Measurements from ENCODE around the gene RPA3. TPM values are rescaled to one million over a fixed set of nuclear protein-coding genes. Genes with fewer than 3 reads are reported as not detected.

Gene RPA3
- total and polyA plus RNA-seq, 2 donors (not counting 3 experiments of a cell fraction or from before 2014, with no cell fraction given) = 15.6 to 34.4 TPM

DNA sequence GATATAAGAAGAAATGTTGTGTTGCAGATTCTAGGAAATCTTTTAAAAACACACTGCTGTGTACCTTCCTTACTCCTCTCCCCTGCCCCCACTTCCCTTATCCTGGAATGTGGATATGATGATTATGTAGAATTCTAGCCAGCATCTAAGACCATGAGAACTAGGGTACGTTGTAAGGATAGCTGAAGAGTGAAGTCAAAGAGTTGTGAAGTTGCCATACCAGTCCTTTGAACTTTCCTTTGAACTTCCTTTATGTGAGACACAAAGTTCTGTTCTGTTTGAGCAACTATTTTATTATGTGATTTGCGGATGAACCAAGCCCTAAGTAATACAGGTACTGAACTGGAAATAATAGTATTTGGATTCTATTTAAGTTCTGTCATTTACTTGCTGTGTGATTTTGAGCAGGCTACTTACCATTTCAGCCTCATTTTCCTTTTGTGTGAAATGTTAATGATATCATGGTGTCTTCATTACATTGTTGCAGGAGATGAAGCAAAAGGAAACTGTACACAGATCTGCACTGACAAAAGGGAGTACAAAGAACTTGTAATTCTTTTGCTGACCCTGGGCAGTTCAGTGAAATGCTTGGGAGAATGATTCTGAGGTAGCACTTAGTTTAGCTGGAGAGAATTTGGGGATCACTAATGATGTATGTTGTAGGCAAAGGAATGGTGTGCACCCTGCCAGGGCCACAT, 31.4 kb downstream of the RPA3 start:
- no peak overlapping the region for H2AFZ ChIP-seq (ENCODE audit: low read depth, low read length)
- DNase-seq (ENCODE audit: low read depth, low spot score) (peak; percentile 10), FAIRE-seq (no peak)
- intact Hi-C loops (cut with micrococcal nuclease) = no loop called here
- H3K9me3 ChIP-seq (replicated peaks; ENCODE audit: control insufficient read depth, insufficient read depth, low read length) = no peaks in the 10 kb centered on the region
- no peak for TF ChIP-seq MYC (IDR thresholded peaks at IDR 0.05; ENCODE audit: low read depth, low read length)
- TF ChIP-seq POLR2AphosphoS5 (IDR thresholded peaks at IDR 0.05; ENCODE audit: insufficient read depth, low read depth, low read length) = no peak
- TF ChIP-seq EZH2 (IDR thresholded peaks at IDR 0.05; ENCODE audit: borderline replicate concordance, low read depth, low read length, severe bottlenecking) = no peak
- no peak overlapping the region for H3K4me2 ChIP-seq (ENCODE audit: insufficient read depth, low read length)
- H3K4me3 ChIP-seq (replicated peaks in 1 of 3; ENCODE audit: insufficient read depth in 1 of 3, low read depth in 1 of 3, low read length in 3 of 3) = no peak overlapping the region
- no peaks in the 10 kb centered on the region for H3K79me2 ChIP-seq (ENCODE audit: control insufficient read depth, insufficient read depth, low read length)
- CTCF ChIA-PET = interaction anchor here (1.0 to 1.8 kb wide), 5 partner anchors 11 to 503 kb away, joined by 3 to 7 read pairs (median 6); no protein-coding TSS in a partner anchor
- peaks cover 9% of the 10 kb centered on the region for H3K4me1 ChIP-seq (ENCODE audit: control insufficient read depth, extremely low read depth, insufficient read depth, low read length)
- H4K20me1 ChIP-seq (replicated peaks; ENCODE audit: control insufficient read depth, extremely low read depth, insufficient read depth, low read length) = no peaks in the 10 kb centered on the region
- no peaks in the 10 kb centered on the region for H3K9me1 ChIP-seq (replicated peaks; ENCODE audit: control insufficient read depth, extremely low read depth, insufficient read depth, low read length)
- H3K9ac ChIP-seq (replicated peaks; ENCODE audit: extremely low read depth, insufficient read depth, low read length) = no peak overlapping the region
- no TSS peak for BruUV-seq (replicated peaks)
- POLR2A ChIA-PET = no interaction called here
- H3K36me3 ChIP-seq (ENCODE audit: control insufficient read depth in 2 of 2, extremely low read depth in 1 of 2, insufficient read depth in 2 of 2, low read length in 2 of 2) = no peaks in the 10 kb centered on the region
- dilution Hi-C loops (cut with MboI; ENCODE audit: extremely low pct_ligation_motif_present, low sequenced_read_pairs) = no loop called here
- no peak overlapping the region for H3K27ac ChIP-seq (ENCODE audit: insufficient read depth, low read depth, low read length)
- no peaks in the 10 kb centered on the region for H3K27me3 ChIP-seq (ENCODE audit: control insufficient read depth in 2 of 2, insufficient read depth in 2 of 2, low read length in 2 of 2)

DNA sequence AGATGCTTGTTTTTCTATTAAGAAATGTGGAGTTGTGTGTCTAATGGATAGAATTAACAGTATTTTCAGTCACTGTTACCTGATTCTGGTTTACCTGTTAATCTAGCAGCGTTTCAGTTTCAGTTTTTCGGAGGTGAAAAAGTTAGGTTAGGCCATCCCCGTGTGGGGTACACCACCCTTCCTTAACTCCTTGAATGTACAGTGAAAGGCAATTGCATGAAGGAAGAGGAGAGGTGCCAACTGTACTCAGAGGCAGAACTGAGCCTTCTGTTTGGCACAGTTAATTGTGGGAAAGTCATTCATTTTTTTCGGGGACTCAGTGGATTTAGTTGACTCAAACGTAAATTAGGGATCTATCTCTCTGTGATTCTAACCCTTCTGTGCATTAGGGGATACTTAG, 35.5 kb downstream of the RPA3 start:
- Histone ChIP-seq H3K4me1 (ENCODE audit: control insufficient read depth, extremely low read depth, insufficient read depth, low read length) (peaks cover 3% of the 10 kb centered on the region), H3K79me2 (ENCODE audit: control insufficient read depth, insufficient read depth, low read length) (no peaks in the 10 kb centered on the region), H3K36me3 (ENCODE audit: control insufficient read depth in 2 of 2, extremely low read depth in 1 of 2, insufficient read depth in 2 of 2, low read length in 2 of 2) (no peaks in the 10 kb centered on the region), H3K9me3 (replicated peaks; ENCODE audit: control insufficient read depth, insufficient read depth, low read length) (no peaks in the 10 kb centered on the region), H3K4me2 (ENCODE audit: insufficient read depth, low read length) (no peak overlapping the region), H3K27me3 (ENCODE audit: control insufficient read depth in 2 of 2, insufficient read depth in 2 of 2, low read length in 2 of 2) (no peaks in the 10 kb centered on the region), H3K9ac (replicated peaks; ENCODE audit: extremely low read depth, insufficient read depth, low read length) (no peak overlapping the region), H3K27ac (ENCODE audit: insufficient read depth, low read depth, low read length) (no peak overlapping the region), H4K20me1 (replicated peaks; ENCODE audit: control insufficient read depth, extremely low read depth, insufficient read depth, low read length) (no peaks in the 10 kb centered on the region), H2AFZ (ENCODE audit: low read depth, low read length) (no peak overlapping the region), H3K4me3 (replicated peaks in 1 of 3; ENCODE audit: insufficient read depth in 1 of 3, low read depth in 1 of 3, low read length in 3 of 3) (no peak overlapping the region), H3K9me1 (replicated peaks; ENCODE audit: control insufficient read depth, extremely low read depth, insufficient read depth, low read length) (no peaks in the 10 kb centered on the region)
- FAIRE-seq (no peak), DNase-seq (ENCODE audit: low read depth, low spot score) (no peak)
- CTCF ChIA-PET = interaction anchor here (2.3 to 3.2 kb wide), 5 partner anchors 12 to 535 kb away, joined by 20 to 153 read pairs (median 56); no protein-coding TSS in a partner anchor
- intact Hi-C loops (cut with micrococcal nuclease) (no loop called here), dilution Hi-C loops (cut with MboI; ENCODE audit: extremely low pct_ligation_motif_present, low sequenced_read_pairs) (no loop called here)
- BruUV-seq (replicated peaks) = no TSS peak
- POLR2A ChIA-PET = no interaction called here
- no peak for TF ChIP-seq GATA2 (IDR thresholded peaks at IDR 0.05; ENCODE audit: insufficient read depth, insufficient read length, low read depth, low read length)
- TF ChIP-seq, protein P1, sequence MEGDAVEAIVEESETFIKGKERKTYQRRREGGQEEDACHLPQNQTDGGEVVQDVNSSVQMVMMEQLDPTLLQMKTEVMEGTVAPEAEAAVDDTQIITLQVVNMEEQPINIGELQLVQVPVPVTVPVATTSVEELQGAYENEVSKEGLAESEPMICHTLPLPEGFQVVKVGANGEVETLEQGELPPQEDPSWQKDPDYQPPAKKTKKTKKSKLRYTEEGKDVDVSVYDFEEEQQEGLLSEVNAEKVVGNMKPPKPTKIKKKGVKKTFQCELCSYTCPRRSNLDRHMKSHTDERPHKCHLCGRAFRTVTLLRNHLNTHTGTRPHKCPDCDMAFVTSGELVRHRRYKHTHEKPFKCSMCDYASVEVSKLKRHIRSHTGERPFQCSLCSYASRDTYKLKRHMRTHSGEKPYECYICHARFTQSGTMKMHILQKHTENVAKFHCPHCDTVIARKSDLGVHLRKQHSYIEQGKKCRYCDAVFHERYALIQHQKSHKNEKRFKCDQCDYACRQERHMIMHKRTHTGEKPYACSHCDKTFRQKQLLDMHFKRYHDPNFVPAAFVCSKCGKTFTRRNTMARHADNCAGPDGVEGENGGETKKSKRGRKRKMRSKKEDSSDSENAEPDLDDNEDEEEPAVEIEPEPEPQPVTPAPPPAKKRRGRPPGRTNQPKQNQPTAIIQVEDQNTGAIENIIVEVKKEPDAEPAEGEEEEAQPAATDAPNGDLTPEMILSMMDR (IDR thresholded peaks at IDR 0.05; ENCODE audit: extremely low read depth in 1 of 2, insufficient read depth in 1 of 2, low read depth in 1 of 2, low read length in 2 of 2) = no peak
- no peak for TF ChIP-seq POLR2A (IDR thresholded peaks at IDR 0.05; ENCODE audit: low read depth, low read length)
- TF ChIP-seq JUN (IDR thresholded peaks at IDR 0.05; ENCODE audit: borderline replicate concordance, insufficient read depth, insufficient read length, low read depth) = no peak
- TF ChIP-seq, protein P2, sequence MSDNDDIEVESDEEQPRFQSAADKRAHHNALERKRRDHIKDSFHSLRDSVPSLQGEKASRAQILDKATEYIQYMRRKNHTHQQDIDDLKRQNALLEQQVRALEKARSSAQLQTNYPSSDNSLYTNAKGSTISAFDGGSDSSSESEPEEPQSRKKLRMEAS (IDR thresholded peaks at IDR 0.05; ENCODE audit: insufficient read depth, insufficient read length) = no peak
- no peak for TF ChIP-seq EZH2 (IDR thresholded peaks at IDR 0.05; ENCODE audit: borderline replicate concordance, low read depth, low read length, severe bottlenecking)
- TF ChIP-seq POLR2AphosphoS5 (IDR thresholded peaks at IDR 0.05; ENCODE audit: insufficient read depth, low read depth, low read length) = no peak
- no peak for TF ChIP-seq MYC (IDR thresholded peaks at IDR 0.05; ENCODE audit: low read depth, low read length)
- no peak for TF ChIP-seq FOS (IDR thresholded peaks at IDR 0.05; ENCODE audit: borderline replicate concordance, insufficient read depth, low read length)
